Fibroblast of the aortic adventitia (primary cell): ENCODE results near the gene ZNF335. TPM values are rescaled to one million over a fixed set of nuclear protein-coding genes. Genes with fewer than 3 reads are reported as not detected.

Experiments
- DNase-seq: peaks from one replicate; pipeline ENCODE4 v3.0.0-alpha.2; 2010; ENCODE audit warnings: low read depth
- H3K4me3 ChIP-seq: 2 replicates; pipeline ENCODE4 v1.5.1; 2011; ENCODE audit warnings: low read depth, mild to moderate bottlenecking, control low read depth, low read length, moderate library complexity
- CTCF ChIP-seq: IDR thresholded peaks from 2 replicates; pipeline ENCODE4 v1.5.1; 2011; ENCODE audit warnings: mild to moderate bottlenecking, low read length, control low read depth, inconsistent platforms; ENCODE audit not compliant: insufficient read depth
- total RNA-seq: library from RNA; depleted of rRNA; stranded (reverse); fragments of >200 nt; gene quantifications from 2 replicates; pipeline ENCODE4 v1.2.3, GENCODE V29; 2012; ENCODE audit warnings: low replicate concordance

ZNF335 gene
- total RNA-seq, 1 donor: 18.2 TPM

DNA sequence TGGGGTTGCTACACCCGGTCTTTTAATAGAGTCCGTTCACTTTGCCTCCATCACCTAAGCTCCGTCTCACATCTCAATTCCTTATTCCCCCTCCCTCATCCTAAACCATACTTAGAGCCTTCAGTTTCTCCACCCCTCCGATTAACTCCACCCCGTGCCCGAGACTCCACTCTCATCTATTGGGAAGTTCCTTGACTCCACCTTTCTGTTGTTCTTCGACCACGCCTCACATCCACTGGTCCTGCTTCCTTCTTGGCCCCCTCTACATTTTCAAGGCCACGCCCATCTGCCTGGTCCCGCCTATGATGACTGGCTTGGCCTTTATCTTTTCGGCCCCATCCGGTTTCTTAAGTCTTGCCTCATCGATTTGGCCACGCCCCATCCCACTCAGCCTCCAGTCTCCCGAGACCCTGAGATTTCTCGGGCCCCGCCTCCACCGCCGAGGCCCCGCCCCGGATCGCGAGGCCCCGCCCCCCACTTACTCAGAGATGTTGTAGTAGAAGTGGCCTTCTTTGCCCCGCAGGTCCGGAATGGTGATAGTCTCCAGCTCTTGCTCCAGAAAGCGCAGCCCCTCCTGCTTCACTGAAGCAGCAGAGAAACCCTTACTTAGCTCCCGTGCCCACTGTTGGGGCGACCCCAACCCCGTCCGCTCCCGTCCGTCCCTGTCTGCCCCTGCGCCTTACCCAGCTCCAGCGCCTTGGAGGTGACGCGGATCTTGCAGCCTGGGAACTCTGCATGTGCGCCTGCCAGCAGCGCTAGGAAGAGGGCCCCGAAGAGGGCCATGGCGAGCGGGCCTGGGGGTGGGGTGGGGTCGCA, 61.1 kb downstream of the ZNF335 start:
- peak; percentile 100 for DNase-seq
- peak overlapping the region; percentile 67 for H3K4me3 ChIP-seq
- no peak for TF ChIP-seq CTCF

- peak overlapping the region; percentile 41 for H3K4me3 ChIP-seq
- no peak for DNase-seq
- no peak for TF ChIP-seq CTCF
Observed at GRCh38 chr20:45909817-45910669, 62.0 kb downstream of the ZNF335 start.

- no peak for DNase-seq
- no peak for TF ChIP-seq CTCF
- H3K4me3 ChIP-seq: no peak overlapping the region
Observed at GRCh38 chr20:45909336-45909808, 62.6 kb downstream of the ZNF335 start.

GRCh38 chr20:45908084-45908483, 63.9 kb downstream of the ZNF335 start:
- no peak overlapping the region for H3K4me3 ChIP-seq
- no peak for DNase-seq
- no peak for TF ChIP-seq CTCF

DNA sequence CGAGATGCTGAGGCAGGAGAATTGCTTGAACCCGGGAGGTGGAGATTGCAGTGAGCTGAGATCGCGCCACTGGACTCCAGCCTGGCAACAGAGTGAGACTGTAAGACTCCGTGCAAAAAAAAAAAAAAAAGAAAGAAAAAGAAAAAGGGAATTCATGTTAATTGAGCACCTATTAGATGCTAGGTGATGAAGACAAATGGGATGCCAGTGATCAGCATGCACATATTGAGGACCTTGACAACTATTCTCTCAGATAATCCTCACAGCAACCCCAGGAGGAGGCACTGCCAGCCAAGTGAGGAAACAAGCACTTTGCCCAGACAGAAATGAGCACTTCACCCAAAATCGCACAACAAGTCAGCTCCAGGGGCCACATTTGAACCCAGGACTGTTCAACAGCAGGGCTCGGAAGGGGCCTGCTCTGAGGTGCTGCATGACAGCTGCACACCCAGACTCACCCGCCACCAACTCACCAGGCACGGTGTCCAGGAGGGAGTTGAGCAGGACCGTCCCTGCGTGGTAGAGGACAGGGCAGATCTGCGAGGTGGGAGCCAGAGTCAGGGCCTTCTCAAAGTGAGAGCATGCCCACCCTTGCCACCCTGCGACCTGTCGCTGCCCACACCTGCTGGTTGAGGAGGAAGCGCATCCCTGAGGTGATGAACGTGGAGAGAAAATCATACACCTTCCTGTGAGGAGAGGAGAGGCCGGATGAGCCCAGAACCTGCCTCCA, 64.6 kb downstream of the ZNF335 start:
- no peak for DNase-seq
- H3K4me3 ChIP-seq: no peak overlapping the region
- TF ChIP-seq CTCF: no peak

DNA sequence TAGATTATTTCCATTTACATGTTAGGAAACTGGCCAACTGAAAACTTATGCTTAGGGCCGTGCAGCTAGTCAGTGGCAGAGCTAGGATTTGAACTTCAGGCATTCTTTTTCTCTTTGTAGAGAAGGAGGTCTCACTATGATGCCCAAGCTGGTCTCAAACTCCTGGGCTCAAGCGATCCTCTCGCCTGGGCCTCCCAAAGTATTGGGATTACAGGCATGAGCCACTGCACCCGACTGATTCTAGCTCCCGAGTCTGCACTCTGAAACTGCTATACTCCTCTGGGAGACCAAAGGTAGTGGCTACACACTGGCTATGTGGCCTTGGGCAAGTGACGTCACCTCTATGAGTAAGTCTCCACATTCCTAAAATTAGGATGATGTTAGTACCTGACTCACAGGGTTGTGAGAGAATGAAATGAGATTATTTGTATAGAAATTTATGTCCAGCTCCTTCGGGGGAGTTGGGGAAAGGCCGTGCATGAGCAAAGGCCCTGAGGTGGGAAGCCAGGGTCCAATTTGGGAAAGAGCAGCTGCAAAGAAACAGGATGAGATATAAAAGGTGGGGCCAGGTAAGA, 66.4 kb downstream of the ZNF335 start:
- peak; percentile 75 for DNase-seq
- no peak for TF ChIP-seq CTCF
- H3K4me3 ChIP-seq: no peak overlapping the region
